ENCODE results near the gene TM9SF2.

TM9SF2 gene

GRCh38 chr13:99506634-99507033, 5.4 kb downstream of the TM9SF2 start:
- DNase-seq (ENCODE audit: insufficient read length, low spot score) (no peak), FAIRE-seq (peak; percentile 92)
- no peak for TF ChIP-seq POLR2A (IDR thresholded peaks at IDR 0.05; ENCODE audit: low read depth, low read length)

GRCh38 chr13:99507054-99507453, 5.8 kb downstream of the TM9SF2 start:
- FAIRE-seq (no peak), DNase-seq (ENCODE audit: insufficient read length, low spot score) (no peak)
- no peak for TF ChIP-seq POLR2A (IDR thresholded peaks at IDR 0.05; ENCODE audit: low read depth, low read length)

- FAIRE-seq (no peak), DNase-seq (ENCODE audit: insufficient read length, low spot score) (no peak)
- TF ChIP-seq POLR2A (IDR thresholded peaks at IDR 0.05; ENCODE audit: low read depth, low read length): no peak
Measured at GRCh38 chr13:99507551-99507950, 6.3 kb downstream of the TM9SF2 start.

- DNase-seq (ENCODE audit: insufficient read length, low spot score): no peak
- peak; percentile 88 for FAIRE-seq
Measured at GRCh38 chr13:99507986-99508385, 6.7 kb downstream of the TM9SF2 start.

GRCh38 chr13:99509479-99509878, 8.2 kb downstream of the TM9SF2 start:
- FAIRE-seq: peak; percentile 23
- TF ChIP-seq POLR2A (IDR thresholded peaks at IDR 0.05; ENCODE audit: low read depth, low read length): no peak
- DNase-seq (ENCODE audit: insufficient read length, low spot score): no peak

More at GRCh38 chr13:99507986-99508385, 6.7 kb downstream of the TM9SF2 start:
- TF ChIP-seq POLR2A (IDR thresholded peaks at IDR 0.05; ENCODE audit: low read depth, low read length): no peak

- FAIRE-seq (no peak), DNase-seq (ENCODE audit: insufficient read length, low spot score) (no peak)
- no peak for TF ChIP-seq POLR2A (IDR thresholded peaks at IDR 0.05; ENCODE audit: low read depth, low read length)
Measured at GRCh38 chr13:99514801-99515200, 13.5 kb downstream of the TM9SF2 start.

GRCh38 chr13:99516153-99516929, 15.1 kb downstream of the TM9SF2 start:
- TF ChIP-seq POLR2A (IDR thresholded peaks at IDR 0.05; ENCODE audit: low read depth, low read length): no peak

GRCh38 chr13:99517577-99517976, 16.3 kb downstream of the TM9SF2 start:
- TF ChIP-seq POLR2A (IDR thresholded peaks at IDR 0.05; ENCODE audit: low read depth, low read length): no peak
- FAIRE-seq (no peak), DNase-seq (ENCODE audit: insufficient read length, low spot score) (no peak)

More at GRCh38 chr13:99516153-99516929, 15.1 kb downstream of the TM9SF2 start:
- no peak for DNase-seq (ENCODE audit: insufficient read length, low spot score)
- FAIRE-seq: peak; percentile 73

- no peak for FAIRE-seq
- TF ChIP-seq POLR2A (IDR thresholded peaks at IDR 0.05; ENCODE audit: low read depth, low read length): no peak
- no peak for DNase-seq (ENCODE audit: insufficient read length, low spot score)
Measured at GRCh38 chr13:99517984-99518383, 16.7 kb downstream of the TM9SF2 start.

- no peak for FAIRE-seq
- TF ChIP-seq POLR2A (IDR thresholded peaks at IDR 0.05; ENCODE audit: low read depth, low read length): no peak
- DNase-seq (ENCODE audit: insufficient read length, low spot score): no peak
Measured at GRCh38 chr13:99522298-99522697, 21.0 kb downstream of the TM9SF2 start.

- FAIRE-seq (no peak), DNase-seq (ENCODE audit: insufficient read length, low spot score) (no peak)
- TF ChIP-seq POLR2A (IDR thresholded peaks at IDR 0.05; ENCODE audit: low read depth, low read length): no peak
Measured at GRCh38 chr13:99523838-99524237, 22.6 kb downstream of the TM9SF2 start.

GRCh38 chr13:99525967-99526366, 24.7 kb downstream of the TM9SF2 start:
- DNase-seq (ENCODE audit: insufficient read length, low spot score) (no peak), FAIRE-seq (no peak)
- no peak for TF ChIP-seq POLR2A (IDR thresholded peaks at IDR 0.05; ENCODE audit: low read depth, low read length)

GRCh38 chr13:99526549-99526948, 25.3 kb downstream of the TM9SF2 start:
- TF ChIP-seq POLR2A (IDR thresholded peaks at IDR 0.05; ENCODE audit: low read depth, low read length): no peak
- no peak for FAIRE-seq
- no peak for DNase-seq (ENCODE audit: insufficient read length, low spot score)

- DNase-seq (ENCODE audit: insufficient read length, low spot score): no peak
- no peak for FAIRE-seq
Measured at GRCh38 chr13:99527301-99527700, 26.0 kb downstream of the TM9SF2 start.

GRCh38 chr13:99528547-99528946, 27.3 kb downstream of the TM9SF2 start:
- FAIRE-seq (no peak), DNase-seq (ENCODE audit: insufficient read length, low spot score) (no peak)
- TF ChIP-seq POLR2A (IDR thresholded peaks at IDR 0.05; ENCODE audit: low read depth, low read length): no peak

More at GRCh38 chr13:99527301-99527700, 26.0 kb downstream of the TM9SF2 start:
- no peak for TF ChIP-seq POLR2A (IDR thresholded peaks at IDR 0.05; ENCODE audit: low read depth, low read length)
